ENCODE measurements around the gene PIM2. TPM values are rescaled to one million over a fixed set of nuclear protein-coding genes. Genes with fewer than 3 reads are reported as not detected.
A peak's percentile ranks its signal among the peaks of the same experiment; 100 is the strongest.

Gene PIM2
- total and polyA plus RNA-seq, 9 of the 15 experiments (the other 6 are each of a cell fraction or from before 2014, with no cell fraction given) = 67.6 to 191 (median 108) TPM

DNA sequence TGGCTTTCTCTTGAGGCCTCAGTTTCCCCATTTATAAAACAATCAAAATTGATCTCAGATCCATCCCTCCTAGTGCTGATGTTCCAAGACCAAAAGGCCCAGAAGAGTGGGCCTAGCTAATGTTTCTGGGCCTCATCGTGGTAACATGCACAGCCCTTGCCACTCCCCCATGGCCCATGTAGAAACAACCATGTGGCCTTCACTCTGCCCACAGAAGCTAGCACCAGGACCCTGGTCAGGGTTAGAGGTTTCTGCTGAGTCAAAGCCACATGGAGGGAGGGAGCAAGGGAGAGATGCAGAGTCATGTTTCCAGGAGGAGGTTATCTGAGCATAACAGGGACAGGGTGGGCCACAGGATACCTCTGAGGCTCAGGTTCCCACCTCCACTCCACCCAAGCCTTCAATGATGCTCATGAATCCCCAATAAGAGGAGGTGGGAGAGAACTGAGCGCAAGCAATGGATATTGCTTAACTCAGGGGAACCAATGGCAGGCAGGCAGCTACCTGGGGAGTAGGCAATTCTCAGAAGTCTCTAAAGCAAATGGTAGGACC, 21.7 kb upstream of the PIM2 start (continued):
- TF ChIP-seq CAMTA2 (CRISPR knock-in tag; conservative IDR thresholded peaks at IDR 0.05) (peak; percentile 83; the same call in 1 of the 2 replicates), MYC (IDR thresholded peaks at IDR 0.05; ENCODE audit: low read depth, low read length) (peak; percentile 93), MYC (CRISPR knock-in tag; IDR thresholded peaks at IDR 0.05; ENCODE audit: borderline replicate concordance, low read depth) (peak; percentile 61; the same call in 1 of the 2 replicates), KLF6 (CRISPR knock-in tag; IDR thresholded peaks at IDR 0.05; ENCODE audit: borderline replicate concordance) (peak; percentile 76; the same call in 1 of the 2 replicates), BACH1 (tag; IDR thresholded peaks at IDR 0.05) (peak; percentile 98), EGR1 (conservative IDR thresholded peaks at IDR 0.05) (0 out of 2 replicates have a peak, but pooled peaks have one; percentile 20), NR4A1 (CRISPR knock-in tag; IDR thresholded peaks at IDR 0.05) (peak; percentile 60; the same call in 1 of the 2 replicates), NR4A1 (tag; IDR thresholded peaks at IDR 0.05) (peak; percentile 93), E2F3 (CRISPR knock-in tag; IDR thresholded peaks at IDR 0.05) (no peak), SMARCA4 (IDR thresholded peaks at IDR 0.05) (peak; percentile 90), TCFL5 (CRISPR knock-in tag; conservative IDR thresholded peaks at IDR 0.05) (0 out of 2 replicates have a peak, but pooled peaks have one; percentile 59), STAT5A (IDR thresholded peaks at IDR 0.05; ENCODE audit: borderline replicate concordance, low read length) (peak; percentile 96), SMARCC2 (IDR thresholded peaks at IDR 0.05; ENCODE audit: low read depth) (no peak; the same call in 1 of the 2 replicates), KLF16 (IDR thresholded peaks at IDR 0.05) (peak; percentile 60; the same call in 1 of the 2 replicates), ARID1B (IDR thresholded peaks at IDR 0.05) (peak; percentile 94)
- TF ChIP-seq, protein P1, sequence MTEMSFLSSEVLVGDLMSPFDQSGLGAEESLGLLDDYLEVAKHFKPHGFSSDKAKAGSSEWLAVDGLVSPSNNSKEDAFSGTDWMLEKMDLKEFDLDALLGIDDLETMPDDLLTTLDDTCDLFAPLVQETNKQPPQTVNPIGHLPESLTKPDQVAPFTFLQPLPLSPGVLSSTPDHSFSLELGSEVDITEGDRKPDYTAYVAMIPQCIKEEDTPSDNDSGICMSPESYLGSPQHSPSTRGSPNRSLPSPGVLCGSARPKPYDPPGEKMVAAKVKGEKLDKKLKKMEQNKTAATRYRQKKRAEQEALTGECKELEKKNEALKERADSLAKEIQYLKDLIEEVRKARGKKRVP (CRISPR knock-in tag; IDR thresholded peaks at IDR 0.05) = no peak
- TF ChIP-seq, protein P2, sequence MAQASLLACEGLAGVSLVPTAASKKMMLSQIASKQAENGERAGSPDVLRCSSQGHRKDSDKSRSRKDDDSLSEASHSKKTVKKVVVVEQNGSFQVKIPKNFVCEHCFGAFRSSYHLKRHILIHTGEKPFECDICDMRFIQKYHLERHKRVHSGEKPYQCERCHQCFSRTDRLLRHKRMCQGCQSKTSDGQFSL (CRISPR knock-in tag; IDR thresholded peaks at IDR 0.05) = no peak
- TF ChIP-seq, protein P2 (tag; IDR thresholded peaks at IDR 0.05) = 0 out of 4 replicates have a peak, but pooled peaks of 1 of the 2 experiments have one; percentile 50
- TF ChIP-seq, protein P3, sequence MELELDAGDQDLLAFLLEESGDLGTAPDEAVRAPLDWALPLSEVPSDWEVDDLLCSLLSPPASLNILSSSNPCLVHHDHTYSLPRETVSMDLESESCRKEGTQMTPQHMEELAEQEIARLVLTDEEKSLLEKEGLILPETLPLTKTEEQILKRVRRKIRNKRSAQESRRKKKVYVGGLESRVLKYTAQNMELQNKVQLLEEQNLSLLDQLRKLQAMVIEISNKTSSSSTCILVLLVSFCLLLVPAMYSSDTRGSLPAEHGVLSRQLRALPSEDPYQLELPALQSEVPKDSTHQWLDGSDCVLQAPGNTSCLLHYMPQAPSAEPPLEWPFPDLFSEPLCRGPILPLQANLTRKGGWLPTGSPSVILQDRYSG (tag; conservative IDR thresholded peaks at IDR 0.05; ENCODE audit: low read depth) = peak; percentile 82
- TF ChIP-seq, protein P4, sequence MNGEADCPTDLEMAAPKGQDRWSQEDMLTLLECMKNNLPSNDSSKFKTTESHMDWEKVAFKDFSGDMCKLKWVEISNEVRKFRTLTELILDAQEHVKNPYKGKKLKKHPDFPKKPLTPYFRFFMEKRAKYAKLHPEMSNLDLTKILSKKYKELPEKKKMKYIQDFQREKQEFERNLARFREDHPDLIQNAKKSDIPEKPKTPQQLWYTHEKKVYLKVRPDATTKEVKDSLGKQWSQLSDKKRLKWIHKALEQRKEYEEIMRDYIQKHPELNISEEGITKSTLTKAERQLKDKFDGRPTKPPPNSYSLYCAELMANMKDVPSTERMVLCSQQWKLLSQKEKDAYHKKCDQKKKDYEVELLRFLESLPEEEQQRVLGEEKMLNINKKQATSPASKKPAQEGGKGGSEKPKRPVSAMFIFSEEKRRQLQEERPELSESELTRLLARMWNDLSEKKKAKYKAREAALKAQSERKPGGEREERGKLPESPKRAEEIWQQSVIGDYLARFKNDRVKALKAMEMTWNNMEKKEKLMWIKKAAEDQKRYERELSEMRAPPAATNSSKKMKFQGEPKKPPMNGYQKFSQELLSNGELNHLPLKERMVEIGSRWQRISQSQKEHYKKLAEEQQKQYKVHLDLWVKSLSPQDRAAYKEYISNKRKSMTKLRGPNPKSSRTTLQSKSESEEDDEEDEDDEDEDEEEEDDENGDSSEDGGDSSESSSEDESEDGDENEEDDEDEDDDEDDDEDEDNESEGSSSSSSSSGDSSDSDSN (IDR thresholded peaks at IDR 0.05; ENCODE audit: borderline replicate concordance in 1 of 2, low read depth in 2 of 2, low read length in 2 of 2) = 0 out of 4 replicates have a peak, but pooled peaks of 1 of the 2 experiments have one; percentile 23
- TF ChIP-seq, protein P5, sequence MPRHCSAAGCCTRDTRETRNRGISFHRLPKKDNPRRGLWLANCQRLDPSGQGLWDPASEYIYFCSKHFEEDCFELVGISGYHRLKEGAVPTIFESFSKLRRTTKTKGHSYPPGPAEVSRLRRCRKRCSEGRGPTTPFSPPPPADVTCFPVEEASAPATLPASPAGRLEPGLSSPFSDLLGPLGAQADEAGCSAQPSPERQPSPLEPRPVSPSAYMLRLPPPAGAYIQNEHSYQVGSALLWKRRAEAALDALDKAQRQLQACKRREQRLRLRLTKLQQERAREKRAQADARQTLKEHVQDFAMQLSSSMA (CRISPR knock-in tag; IDR thresholded peaks at IDR 0.05) = no peak

Data from K562 (cell line).